Middle frontal gyrus (tissue), 1 donor: ENCODE results near the gene PTPN22.

ENCODE experiments used
- DNase-seq: peaks from one replicate; pipeline ENCODE4 v3.0.0-alpha.2; 2015; ENCODE audit warnings: low spot score; ENCODE audit errors: extremely low spot score

PTPN22 gene

GRCh38 chr1:113887402-113888175 is 16.1 kb upstream of the PTPN22 start, which contains the start of gene BCL2L15:
BCL2L15 (minus strand) TSS chr1:113887581; CDS start chr1:113887375, 206 bp downstream.
- no peak for DNase-seq

GRCh38 chr1:113886417-113887401 is 15.2 kb upstream of the PTPN22 start:
- no peak for DNase-seq

- no peak for DNase-seq
Measured at GRCh38 chr1:113881661-113882060, 10.1 kb upstream of the PTPN22 start.

GRCh38 chr1:113879739-113880038 is 8.2 kb upstream of the PTPN22 start:
- no peak for DNase-seq

- no peak for DNase-seq
Measured at GRCh38 chr1:113876176-113876575, 4.7 kb upstream of the PTPN22 start.

- DNase-seq: no peak
Measured at GRCh38 chr1:113875714-113876113, 4.2 kb upstream of the PTPN22 start.

GRCh38 chr1:113874012-113874879 is 2.7 kb upstream of the PTPN22 start:
- DNase-seq: no peak

GRCh38 chr1:113872219-113872935 is 865 bp upstream of the PTPN22 start:
- DNase-seq: no peak

GRCh38 chr1:113870778-113871177 is 734 bp downstream of the PTPN22 start:
- DNase-seq: no peak

- DNase-seq: no peak
Measured at GRCh38 chr1:113868387-113869083, 3.0 kb downstream of the PTPN22 start.

GRCh38 chr1:113861641-113862040 is 9.9 kb downstream of the PTPN22 start:
- no peak for DNase-seq

GRCh38 chr1:113860891-113861290 is 10.6 kb downstream of the PTPN22 start:
- no peak for DNase-seq

GRCh38 chr1:113859478-113860175 is 11.9 kb downstream of the PTPN22 start:
- no peak for DNase-seq

- no peak for DNase-seq
Measured at GRCh38 chr1:113858982-113859381, 12.5 kb downstream of the PTPN22 start.

GRCh38 chr1:113858418-113858817 is 13.1 kb downstream of the PTPN22 start:
- no peak for DNase-seq

GRCh38 chr1:113857776-113858175 is 13.7 kb downstream of the PTPN22 start:
- no peak for DNase-seq

- DNase-seq: no peak
Measured at GRCh38 chr1:113856401-113856790, 15.1 kb downstream of the PTPN22 start.

- no peak for DNase-seq
Measured at GRCh38 chr1:113855630-113856400, 15.7 kb downstream of the PTPN22 start.

- DNase-seq: no peak
Measured at GRCh38 chr1:113854234-113854633, 17.3 kb downstream of the PTPN22 start.
